PC-9 (cell line): ENCODE results near the gene TMOD2. TPM values are rescaled to one million over a fixed set of nuclear protein-coding genes. Genes with fewer than 3 reads are reported as not detected.

ENCODE experiments used
- BruUV-seq: library from RNA; stranded (reverse); fragments of 400-500 nt; replicated peaks from 2 replicates; lab custom pipeline; 2021; lab: Mats Ljungman, UMichigan
- CTCF ChIA-PET: fragments of 300-600 bp; sonication (Branson Sonifier 250); formaldehyde crosslinking; loops from one replicate; lab custom pipeline; 2022; ENCODE audit warnings: antibody characterized with exemption; lab: Charles Lee
- POLR2A ChIA-PET: fragments of 300-600 bp; sonication (Branson Sonifier 250); formaldehyde crosslinking; loops from one replicate; lab custom pipeline; 2022; ENCODE audit warnings: antibody characterized with exemption; ENCODE audit not compliant: unreplicated experiment; lab: Charles Lee
- DNase-seq, 2 experiments: peaks; one replicate each; pipeline versions ENCODE4 v3.0.0 to v3.0.0-alpha.2; 2015 to 2022; ENCODE audit warnings: mixed read lengths in 1 of 2
- H2AFZ ChIP-seq: fragments of 200-600 bp; sonication (generic); 2 replicates; pipeline ENCODE4 v1.8.1; 2017; ENCODE audit warnings: antibody characterized with exemption
- H3F3A ChIP-seq: fragments of 200-600 bp; sonication (generic); 2 replicates; pipeline ENCODE4 v1.8.1; 2017; ENCODE audit warnings: antibody characterized with exemption, mild to moderate bottlenecking, low read depth; ENCODE audit not compliant: insufficient read depth
- H3K27ac ChIP-seq: fragments of 200-600 bp; sonication (generic); 2 replicates; pipeline ENCODE4 v1.6.1; 2016; ENCODE audit warnings: mixed run types
- H3K27me3 ChIP-seq: fragments of 200-600 bp; sonication (generic); 2 replicates; pipeline ENCODE4 v1.6.1; 2016; ENCODE audit warnings: low read depth, mixed run types; ENCODE audit not compliant: insufficient read depth
- H3K36me3 ChIP-seq: fragments of 200-600 bp; sonication (generic); 2 replicates; pipeline ENCODE4 v1.6.1; 2016; ENCODE audit warnings: low read depth, mixed run types
- H3K4me1 ChIP-seq: fragments of 200-600 bp; sonication (generic); replicated peaks from 2 replicates; pipeline ENCODE4 v1.6.1; 2016; ENCODE audit warnings: mixed run types; ENCODE audit not compliant: insufficient read depth
- H3K4me2 ChIP-seq: fragments of 200-600 bp; sonication (generic); 2 replicates; pipeline ENCODE4 v1.6.1; 2017; ENCODE audit warnings: mixed run types
- H3K4me3 ChIP-seq: fragments of 200-600 bp; sonication (generic); 2 replicates; pipeline ENCODE4 v1.6.1; 2016; ENCODE audit warnings: mixed run types
- H3K79me2 ChIP-seq: fragments of 200-600 bp; sonication (generic); 2 replicates; pipeline ENCODE4 v1.6.1; 2017; ENCODE audit warnings: low read depth, mixed run types
- H3K9me2 ChIP-seq: fragments of 200-600 bp; sonication (generic); 2 replicates; pipeline ENCODE4 v1.8.1; 2017; ENCODE audit warnings: mild to moderate bottlenecking; ENCODE audit not compliant: insufficient read depth
- H3K9me3 ChIP-seq: fragments of 200-600 bp; sonication (generic); 2 replicates; pipeline ENCODE4 v1.8.1; 2016; ENCODE audit warnings: low read depth; ENCODE audit not compliant: insufficient read depth
- H4K20me1 ChIP-seq: fragments of 200-600 bp; sonication (generic); 2 replicates; pipeline ENCODE4 v1.8.1; 2017; ENCODE audit not compliant: insufficient read depth
- CTCF ChIP-seq: fragments of 200-600 bp; sonication (generic); conservative IDR thresholded peaks from 2 replicates; pipeline ENCODE4 v1.6.1; 2017; ENCODE audit warnings: mixed run types, antibody characterized with exemption, mild to moderate bottlenecking, moderate library complexity
- EZH2 ChIP-seq: fragments of 200-600 bp; sonication (generic); IDR thresholded peaks from 2 replicates; pipeline ENCODE4 v1.8.0; 2017; ENCODE audit warnings: antibody characterized with exemption, low read depth
- intact Hi-C: fragments of 100-400 bp; cut with micrococcal nuclease; formaldehyde crosslinking; loops from one replicate; pipeline ENCODE4 v1.10.0; 2022; ENCODE audit not compliant: unreplicated experiment
- total RNA-seq: library from RNA; stranded (reverse); gene quantifications from 2 replicates; pipeline ENCODE4 v1.2.3, GENCODE V29; 2021

TMOD2 gene
- total RNA-seq, 1 experiment from 2014 or later = 4.2 TPM

GRCh38 chr15:51766341-51766740 is 14.9 kb downstream of the TMOD2 start:
- Histone ChIP-seq H3K9me3 (no peaks in the 10 kb centered on the region), H3F3A (no peaks in the 10 kb centered on the region), H3K27me3 (no peaks in the 10 kb centered on the region), H4K20me1 (no peaks in the 10 kb centered on the region), H3K4me1 (no peaks in the 10 kb centered on the region), H2AFZ (no peak overlapping the region), H3K79me2 (no peaks in the 10 kb centered on the region), H3K27ac (no peak overlapping the region), H3K4me3 (no peak overlapping the region), H3K4me2 (no peak overlapping the region), H3K36me3 (no peaks in the 10 kb centered on the region), H3K9me2 (no peaks in the 10 kb centered on the region)
- intact Hi-C loops = no loop called here
- no peak for TF ChIP-seq CTCF
- no peak for TF ChIP-seq EZH2
- ChIA-PET CTCF (interaction anchor here (0.6 kb wide), 1 partner anchor 236 kb away, joined by 4 read pairs; no protein-coding TSS in a partner anchor), POLR2A (no interaction called here)
- DNase-seq = no peak
- BruUV-seq = no TSS peak

GRCh38 chr15:51768018-51768417 is 16.6 kb downstream of the TMOD2 start:
- Histone ChIP-seq H3K27ac (no peak overlapping the region), H4K20me1 (no peaks in the 10 kb centered on the region), H3K4me1 (no peaks in the 10 kb centered on the region), H3K4me3 (no peak overlapping the region), H2AFZ (no peak overlapping the region), H3K27me3 (no peaks in the 10 kb centered on the region), H3F3A (no peaks in the 10 kb centered on the region), H3K4me2 (no peak overlapping the region), H3K79me2 (no peaks in the 10 kb centered on the region), H3K9me2 (no peaks in the 10 kb centered on the region), H3K9me3 (no peaks in the 10 kb centered on the region), H3K36me3 (no peaks in the 10 kb centered on the region)
- CTCF ChIA-PET = no interaction called here
- no peak for DNase-seq
- no TSS peak for BruUV-seq
- intact Hi-C loops = no loop called here
- TF ChIP-seq CTCF = no peak
- TF ChIP-seq EZH2 = no peak
- POLR2A ChIA-PET = no interaction called here

GRCh38 chr15:51770902-51771301 is 19.5 kb downstream of the TMOD2 start:
- Histone ChIP-seq H3K27me3 (no peaks in the 10 kb centered on the region), H3K4me1 (no peaks in the 10 kb centered on the region), H3K9me2 (no peaks in the 10 kb centered on the region), H3K4me3 (no peak overlapping the region), H4K20me1 (no peaks in the 10 kb centered on the region), H3F3A (no peaks in the 10 kb centered on the region), H3K9me3 (no peaks in the 10 kb centered on the region), H3K4me2 (no peak overlapping the region), H2AFZ (no peak overlapping the region), H3K36me3 (no peaks in the 10 kb centered on the region), H3K27ac (no peak overlapping the region), H3K79me2 (no peaks in the 10 kb centered on the region)
- TF ChIP-seq EZH2 (no peak), CTCF (no peak)
- DNase-seq = no peak
- ChIA-PET CTCF (no interaction called here), POLR2A (no interaction called here)
- intact Hi-C loops = no loop called here
- no TSS peak for BruUV-seq
